Tibial nerve (tissue), 4 donors: Measurements from ENCODE around the gene EFCAB6. TPM values are rescaled to one million over a fixed set of nuclear protein-coding genes. Genes with fewer than 3 reads are reported as not detected.

Source experiments
- DNase-seq, 2 donors: peaks; one replicate each; pipeline ENCODE4 v3.0.0-alpha.2; 2019; ENCODE audit warnings: low spot score in 2 of 2
- H3K27ac ChIP-seq, 4 donors: fragments of 200-600 bp; sonication (generic) in 3 of 4; one replicate each; pipeline ENCODE4 v1.5.1; 2017 to 2019; ENCODE audit warnings: mild to moderate bottlenecking in 1 of 4
- H3K27me3 ChIP-seq, 2 donors: fragments of 200-600 bp; sonication (generic) in 1 of 2; one replicate each; pipeline versions ENCODE4 v1.5.1 to v1.6.0; 2017 to 2019
- H3K36me3 ChIP-seq, 3 donors: fragments of 200-600 bp; sonication (generic); one replicate each; pipeline ENCODE4 v1.5.1; 2018 to 2019
- H3K4me1 ChIP-seq, 4 donors: fragments of 200-600 bp; sonication (generic) in 3 of 4; one replicate each; pipeline ENCODE4 v1.5.1; 2017 to 2019
- H3K4me3 ChIP-seq, 4 donors: fragments of 200-600 bp; sonication (generic) in 3 of 4; one replicate each; pipeline ENCODE4 v1.5.1; 2017 to 2019; ENCODE audit warnings: mild to moderate bottlenecking in 1 of 4, moderate library complexity in 1 of 4
- H3K9me3 ChIP-seq, 4 donors: fragments of 200-600 bp; sonication (generic) in 3 of 4; one replicate each; pipeline ENCODE4 v1.5.1; 2017 to 2019
- EP300 ChIP-seq, 2 donors: sonication (generic); formaldehyde crosslinking; IDR thresholded peaks; one replicate each; pipeline ENCODE4 v1.6.1; 2017; ENCODE audit warnings: antibody characterized with exemption in 2 of 2, mild to moderate bottlenecking in 1 of 2
- POLR2A ChIP-seq, 2 donors: fragments of 450-650 bp; IDR thresholded peaks; one replicate each; pipeline ENCODE4 v1.6.1; 2017; ENCODE audit warnings: antibody characterized with exemption in 2 of 2, mild to moderate bottlenecking in 2 of 2, moderate library complexity in 2 of 2
- WGBS, 2 donors: methylation state at CpG; one replicate each; pipeline ENCODE4 v1.1.5; 2018; 5-methylcytosine and 5-hydroxymethylcytosine counted together
- total RNA-seq, 4 donors: library from RNA; depleted of rRNA; stranded (reverse); fragments of >200 nt; gene quantifications; one replicate each; pipeline ENCODE4 v1.1.0, GENCODE V29; 2016
- TF ChIP-seq, protein P1 (sequence below), 5 experiments: fragments of 200-600 bp in 3 of 5; fragments of 450-650 bp in 2 of 5; sonication (generic) in 3 of 5; IDR thresholded peaks; one replicate each; pipeline ENCODE4 v1.5.1; 2016 to 2019; ENCODE audit warnings: antibody characterized with exemption in 5 of 5, mild to moderate bottlenecking in 3 of 5, moderate library complexity in 2 of 5

The EFCAB6 gene
- total RNA-seq, 4 donors from 2014 or later: 3.3 to 9.2 (median 6.8) TPM

- TF ChIP-seq EP300 (IDR thresholded peaks at IDR 0.05) (no peak), POLR2A (IDR thresholded peaks at IDR 0.05) (no peak)
- TF ChIP-seq, protein P1, sequence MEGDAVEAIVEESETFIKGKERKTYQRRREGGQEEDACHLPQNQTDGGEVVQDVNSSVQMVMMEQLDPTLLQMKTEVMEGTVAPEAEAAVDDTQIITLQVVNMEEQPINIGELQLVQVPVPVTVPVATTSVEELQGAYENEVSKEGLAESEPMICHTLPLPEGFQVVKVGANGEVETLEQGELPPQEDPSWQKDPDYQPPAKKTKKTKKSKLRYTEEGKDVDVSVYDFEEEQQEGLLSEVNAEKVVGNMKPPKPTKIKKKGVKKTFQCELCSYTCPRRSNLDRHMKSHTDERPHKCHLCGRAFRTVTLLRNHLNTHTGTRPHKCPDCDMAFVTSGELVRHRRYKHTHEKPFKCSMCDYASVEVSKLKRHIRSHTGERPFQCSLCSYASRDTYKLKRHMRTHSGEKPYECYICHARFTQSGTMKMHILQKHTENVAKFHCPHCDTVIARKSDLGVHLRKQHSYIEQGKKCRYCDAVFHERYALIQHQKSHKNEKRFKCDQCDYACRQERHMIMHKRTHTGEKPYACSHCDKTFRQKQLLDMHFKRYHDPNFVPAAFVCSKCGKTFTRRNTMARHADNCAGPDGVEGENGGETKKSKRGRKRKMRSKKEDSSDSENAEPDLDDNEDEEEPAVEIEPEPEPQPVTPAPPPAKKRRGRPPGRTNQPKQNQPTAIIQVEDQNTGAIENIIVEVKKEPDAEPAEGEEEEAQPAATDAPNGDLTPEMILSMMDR (IDR thresholded peaks at IDR 0.05): no peak
- H3K27me3 ChIP-seq: no peaks in the 10 kb centered on the region
- no peaks in the 10 kb centered on the region for H3K36me3 ChIP-seq
Measured at GRCh38 chr22:43514476-43515157, 297.5 kb downstream of the EFCAB6 start.

GRCh38 chr22:43512279-43512678, 299.8 kb downstream of the EFCAB6 start:
- WGBS, 2 donors: 78 to 87% methylated on average over 6 to 8 of the region's 8 CpGs
- H3K27me3 ChIP-seq: no peaks in the 10 kb centered on the region
- DNase-seq: no peak
- H3K27ac ChIP-seq: no peak overlapping the region
- H3K4me1 ChIP-seq: no peaks in the 10 kb centered on the region
- H3K36me3 ChIP-seq: no peaks in the 10 kb centered on the region
- H3K9me3 ChIP-seq: no peaks in the 10 kb centered on the region
- no peak for TF ChIP-seq POLR2A (IDR thresholded peaks at IDR 0.05)
- TF ChIP-seq, protein P1 (IDR thresholded peaks at IDR 0.05): no peak
- TF ChIP-seq EP300 (IDR thresholded peaks at IDR 0.05): no peak
- H3K4me3 ChIP-seq: no peak overlapping the region

More at GRCh38 chr22:43514476-43515157, 297.5 kb downstream of the EFCAB6 start:
- Histone ChIP-seq H3K4me1 (no peaks in the 10 kb centered on the region), H3K4me3 (no peak overlapping the region), H3K27ac (no peak overlapping the region), H3K9me3 (no peaks in the 10 kb centered on the region)
- DNase-seq: no peak
- WGBS, 2 donors: 81% methylated on average over 28 to 31 of the region's 31 CpGs

DNA sequence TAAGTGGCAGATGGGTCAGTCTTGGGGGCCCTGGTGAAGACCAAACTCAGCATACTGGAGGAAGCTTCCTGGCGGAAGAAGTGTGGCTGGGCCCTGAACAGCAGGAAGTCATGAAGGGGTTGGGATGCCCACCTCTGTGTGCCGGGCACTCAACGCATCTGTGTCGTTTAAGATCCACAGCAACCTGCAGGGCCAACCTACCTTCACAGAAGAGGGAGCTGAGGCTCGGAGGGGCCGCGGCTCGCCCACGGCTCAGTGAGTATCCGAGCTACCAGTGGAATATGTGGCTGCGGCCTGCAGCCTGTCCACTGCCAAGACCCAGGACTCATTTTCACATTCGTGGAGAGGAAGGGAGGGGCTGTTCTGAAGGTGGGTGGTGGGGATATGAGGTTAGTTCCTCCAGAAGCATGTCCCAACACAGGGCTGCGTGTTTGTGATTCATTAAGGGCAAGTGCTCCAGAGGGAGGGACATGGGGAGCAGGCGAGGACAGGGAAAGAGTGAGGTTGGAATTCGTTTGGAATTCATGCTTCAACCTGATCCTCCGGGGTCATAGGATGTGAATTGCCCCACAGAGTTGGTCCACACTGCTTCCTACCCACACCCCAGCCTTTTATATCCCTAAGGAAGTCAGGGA, 300.7 kb downstream of the EFCAB6 start:
- Histone ChIP-seq H3K27ac (no peak overlapping the region), H3K4me1 (no peaks in the 10 kb centered on the region), H3K9me3 (no peaks in the 10 kb centered on the region), H3K4me3 (no peak overlapping the region), H3K27me3 (no peaks in the 10 kb centered on the region), H3K36me3 (no peaks in the 10 kb centered on the region)
- no peak for DNase-seq
- 76 to 80% methylated on average over 16 of the region's 16 CpGs for WGBS, 2 donors
- TF ChIP-seq, protein P1 (IDR thresholded peaks at IDR 0.05): no peak
- TF ChIP-seq POLR2A (IDR thresholded peaks at IDR 0.05) (no peak), EP300 (IDR thresholded peaks at IDR 0.05) (no peak)

DNA sequence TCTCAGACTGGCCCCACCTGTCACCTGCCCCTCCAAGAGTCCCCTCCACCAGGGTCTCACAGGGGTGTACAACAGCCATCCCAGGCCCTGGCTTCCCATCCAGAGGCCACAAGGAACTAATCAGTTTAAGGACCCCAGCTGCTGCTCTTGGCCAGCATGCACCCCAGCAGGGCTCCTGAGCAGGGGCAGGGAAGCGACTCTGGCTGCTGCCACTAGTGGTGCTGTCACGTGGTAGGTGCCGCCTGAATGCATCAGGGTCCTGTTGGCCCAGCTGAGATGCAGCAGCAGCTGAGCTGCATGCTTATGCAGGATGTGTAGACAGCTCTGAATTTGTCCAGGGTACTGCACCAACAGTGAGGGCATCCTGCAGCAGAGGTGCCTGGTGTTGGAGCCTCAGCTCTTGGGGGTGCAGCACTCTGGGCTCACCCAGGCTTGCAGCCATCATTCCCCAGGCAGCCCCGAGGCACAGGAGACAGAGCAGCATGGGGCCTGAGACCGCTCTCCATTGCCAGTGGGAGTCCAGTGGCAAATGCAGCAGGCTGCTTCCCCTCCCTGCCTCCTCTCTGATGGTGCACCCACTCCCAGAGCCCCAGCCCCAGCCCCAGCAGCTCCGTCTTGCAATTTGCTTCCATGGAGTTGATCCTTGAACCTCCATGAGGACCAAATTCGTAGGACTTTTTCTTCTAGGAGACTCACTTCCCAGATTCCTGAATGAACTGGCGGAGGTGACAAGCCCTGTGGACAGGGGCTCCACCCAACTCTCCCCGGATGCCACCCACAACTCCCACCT, 301.6 kb downstream of the EFCAB6 start:
- no peaks in the 10 kb centered on the region for H3K9me3 ChIP-seq
- H3K27ac ChIP-seq: no peak overlapping the region
- no peaks in the 10 kb centered on the region for H3K27me3 ChIP-seq
- no peak for DNase-seq
- no peaks in the 10 kb centered on the region for H3K4me1 ChIP-seq
- WGBS, 2 donors: 76 to 86% methylated on average over 9 of the region's 9 CpGs
- H3K36me3 ChIP-seq: no peaks in the 10 kb centered on the region
- no peak for TF ChIP-seq EP300 (IDR thresholded peaks at IDR 0.05)
- TF ChIP-seq POLR2A (IDR thresholded peaks at IDR 0.05): no peak
- TF ChIP-seq, protein P1 (IDR thresholded peaks at IDR 0.05): no peak
- no peak overlapping the region for H3K4me3 ChIP-seq

DNA sequence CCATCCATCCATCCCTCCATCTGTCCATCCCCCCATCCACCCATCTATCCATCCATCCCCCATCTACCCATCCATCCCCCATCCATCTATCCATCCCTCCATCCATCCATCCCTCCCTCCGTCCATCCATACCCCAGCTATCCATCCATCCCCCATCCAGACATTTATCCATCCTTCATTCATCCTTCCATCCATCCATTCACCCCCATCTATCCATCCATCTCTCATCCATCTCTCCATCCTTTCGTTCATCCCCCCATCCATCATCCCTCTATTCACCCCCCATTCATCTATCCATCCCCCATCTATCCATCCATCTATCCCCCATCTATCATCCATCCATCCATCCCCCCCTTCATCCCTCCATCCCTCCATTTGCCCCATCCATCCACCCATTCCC, 302.8 kb downstream of the EFCAB6 start:
- H3K27me3 ChIP-seq: no peaks in the 10 kb centered on the region
- TF ChIP-seq EP300 (IDR thresholded peaks at IDR 0.05): no peak
- no peak for TF ChIP-seq POLR2A (IDR thresholded peaks at IDR 0.05)
- TF ChIP-seq, protein P1 (IDR thresholded peaks at IDR 0.05): no peak
- no peak overlapping the region for H3K27ac ChIP-seq
- H3K4me3 ChIP-seq: no peak overlapping the region
- no peaks in the 10 kb centered on the region for H3K9me3 ChIP-seq
- H3K4me1 ChIP-seq: no peaks in the 10 kb centered on the region
- no peak for DNase-seq
- WGBS, 2 donors: 92% methylated on average over 2 of the region's 2 CpGs
- no peaks in the 10 kb centered on the region for H3K36me3 ChIP-seq
